Tongue (tissue), 2 donors: Measurements from ENCODE around the gene PAM16. TPM values are rescaled to one million over a fixed set of nuclear protein-coding genes. Genes with fewer than 3 reads are reported as not detected.

Experiments
- DNase-seq: peaks from one replicate; pipeline ENCODE4 v3.0.0-alpha.2; 2015
- total RNA-seq: library from RNA; depleted of rRNA; stranded (reverse); fragments of >200 nt; gene quantifications from one replicate; pipeline ENCODE4 v1.2.3, GENCODE V29; 2014

PAM16 gene
- total RNA-seq, 1 donor from 2014 or later: 16.9 TPM

DNA sequence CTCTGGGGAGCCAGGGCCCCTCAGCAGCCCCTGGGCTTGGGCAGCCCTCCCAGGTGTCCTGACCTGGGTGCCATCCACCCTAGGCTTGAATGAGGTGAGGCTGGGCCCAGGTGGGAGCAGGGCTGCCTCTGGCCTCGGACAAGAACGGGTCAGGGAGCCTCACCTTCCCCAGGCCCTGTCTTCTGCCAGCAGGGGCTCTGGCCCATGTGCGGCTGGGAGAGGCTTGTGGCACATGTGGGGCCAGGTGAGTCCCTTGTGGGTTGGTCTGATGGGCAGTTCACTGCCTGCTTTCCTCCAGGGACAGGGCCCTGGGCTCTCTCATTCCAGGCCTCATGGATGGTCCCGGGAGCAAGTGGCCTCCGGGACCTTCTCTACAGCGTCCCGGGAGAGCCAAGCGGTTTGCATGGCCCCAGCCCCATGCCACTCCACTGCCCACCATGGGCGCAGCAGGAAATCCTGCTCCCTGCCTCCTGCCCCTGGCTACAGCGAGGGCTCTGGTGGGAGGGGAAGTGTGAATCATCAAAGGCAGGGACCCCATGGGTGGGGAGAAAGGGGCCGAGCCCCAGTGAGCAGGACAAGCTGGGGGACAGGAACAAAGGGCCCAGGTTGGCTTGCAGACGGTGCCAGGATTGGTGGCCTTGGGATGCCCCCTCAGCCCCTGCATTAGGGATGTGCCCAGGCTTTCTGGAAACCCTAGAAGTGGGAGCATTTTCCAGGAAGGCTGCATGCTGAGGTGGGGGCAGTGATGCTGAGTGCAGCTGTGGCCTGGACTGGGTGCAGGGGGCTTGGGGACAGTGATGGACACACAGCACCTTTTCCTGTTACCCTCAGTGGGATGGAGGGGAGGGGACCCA lies 32.7 kb upstream of the PAM16 start:
- DNase-seq: no peak

DNA sequence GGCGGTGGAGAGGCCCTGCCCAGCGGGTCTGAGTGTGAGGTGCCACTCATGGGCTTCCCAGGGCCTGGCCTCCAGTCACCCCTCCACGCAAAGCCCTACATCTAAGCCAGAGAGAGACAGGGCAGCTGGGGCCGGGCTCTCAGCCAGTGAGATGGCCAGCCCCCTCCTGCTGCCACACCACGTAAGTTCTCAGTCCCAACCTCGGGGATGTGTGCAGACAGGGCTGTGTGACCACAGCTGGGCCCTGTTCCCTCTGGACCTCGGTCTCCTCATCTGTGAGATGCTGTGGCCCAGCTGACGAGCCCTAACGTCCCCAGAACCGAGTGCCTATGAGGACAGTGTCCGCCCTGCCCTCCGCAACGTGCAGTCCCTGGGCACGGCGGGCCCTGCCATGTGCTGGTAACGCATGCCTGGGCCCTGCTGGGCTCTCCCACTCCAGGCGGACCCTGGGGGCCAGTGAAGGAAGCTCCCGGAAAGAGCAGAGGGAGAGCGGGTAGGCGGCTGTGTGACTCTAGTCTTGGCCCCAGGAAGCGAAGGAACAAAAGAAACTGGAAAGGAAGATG lies 31.8 kb upstream of the PAM16 start:
- DNase-seq: no peak

DNA sequence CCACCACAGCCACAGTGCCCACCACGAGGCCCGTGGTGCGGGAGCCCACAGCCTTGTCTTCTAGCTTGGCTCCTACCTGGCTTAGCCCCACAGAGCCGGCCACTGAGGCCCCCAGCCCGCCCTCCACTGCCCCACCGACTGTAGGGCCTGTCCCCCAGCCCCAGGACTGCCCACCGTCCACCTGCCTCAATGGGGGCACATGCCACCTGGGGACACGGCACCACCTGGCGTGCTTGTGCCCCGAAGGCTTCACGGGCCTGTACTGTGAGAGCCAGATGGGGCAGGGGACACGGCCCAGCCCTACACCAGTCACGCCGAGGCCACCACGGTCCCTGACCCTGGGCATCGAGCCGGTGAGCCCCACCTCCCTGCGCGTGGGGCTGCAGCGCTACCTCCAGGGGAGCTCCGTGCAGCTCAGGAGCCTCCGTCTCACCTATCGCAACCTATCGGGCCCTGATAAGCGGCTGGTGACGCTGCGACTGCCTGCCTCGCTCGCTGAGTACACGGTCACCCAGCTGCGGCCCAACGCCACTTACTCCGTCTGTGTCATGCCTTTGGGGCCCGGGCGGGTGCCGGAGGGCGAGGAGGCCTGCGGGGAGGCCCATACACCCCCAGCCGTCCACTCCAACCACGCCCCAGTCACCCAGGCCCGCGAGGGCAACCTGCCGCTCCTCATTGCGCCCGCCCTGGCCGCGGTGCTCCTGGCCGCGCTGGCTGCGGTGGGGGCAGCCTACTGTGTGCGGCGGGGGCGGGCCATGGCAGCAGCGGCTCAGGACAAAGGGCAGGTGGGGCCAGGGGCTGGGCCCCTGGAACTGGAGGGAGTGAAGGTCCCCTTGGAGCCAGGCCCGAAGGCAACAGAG lies 31.0 kb upstream of the PAM16 start:
- no peak for DNase-seq

DNA sequence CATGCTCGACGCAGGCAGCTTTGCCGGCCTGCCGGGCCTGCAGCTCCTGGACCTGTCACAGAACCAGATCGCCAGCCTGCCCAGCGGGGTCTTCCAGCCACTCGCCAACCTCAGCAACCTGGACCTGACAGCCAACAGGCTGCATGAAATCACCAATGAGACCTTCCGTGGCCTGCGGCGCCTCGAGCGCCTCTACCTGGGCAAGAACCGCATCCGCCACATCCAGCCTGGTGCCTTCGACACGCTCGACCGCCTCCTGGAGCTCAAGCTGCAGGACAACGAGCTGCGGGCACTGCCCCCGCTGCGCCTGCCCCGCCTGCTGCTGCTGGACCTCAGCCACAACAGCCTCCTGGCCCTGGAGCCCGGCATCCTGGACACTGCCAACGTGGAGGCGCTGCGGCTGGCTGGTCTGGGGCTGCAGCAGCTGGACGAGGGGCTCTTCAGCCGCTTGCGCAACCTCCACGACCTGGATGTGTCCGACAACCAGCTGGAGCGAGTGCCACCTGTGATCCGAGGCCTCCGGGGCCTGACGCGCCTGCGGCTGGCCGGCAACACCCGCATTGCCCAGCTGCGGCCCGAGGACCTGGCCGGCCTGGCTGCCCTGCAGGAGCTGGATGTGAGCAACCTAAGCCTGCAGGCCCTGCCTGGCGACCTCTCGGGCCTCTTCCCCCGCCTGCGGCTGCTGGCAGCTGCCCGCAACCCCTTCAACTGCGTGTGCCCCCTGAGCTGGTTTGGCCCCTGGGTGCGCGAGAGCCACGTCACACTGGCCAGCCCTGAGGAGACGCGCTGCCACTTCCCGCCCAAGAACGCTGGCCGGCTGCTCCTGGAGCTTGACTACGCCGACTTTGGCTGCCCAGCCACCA lies 30.2 kb upstream of the PAM16 start:
- no peak for DNase-seq

GRCh38 chr16:4380119-4381063 lies 29.3 kb upstream of the PAM16 start:
- DNase-seq: peak; percentile 73

DNA sequence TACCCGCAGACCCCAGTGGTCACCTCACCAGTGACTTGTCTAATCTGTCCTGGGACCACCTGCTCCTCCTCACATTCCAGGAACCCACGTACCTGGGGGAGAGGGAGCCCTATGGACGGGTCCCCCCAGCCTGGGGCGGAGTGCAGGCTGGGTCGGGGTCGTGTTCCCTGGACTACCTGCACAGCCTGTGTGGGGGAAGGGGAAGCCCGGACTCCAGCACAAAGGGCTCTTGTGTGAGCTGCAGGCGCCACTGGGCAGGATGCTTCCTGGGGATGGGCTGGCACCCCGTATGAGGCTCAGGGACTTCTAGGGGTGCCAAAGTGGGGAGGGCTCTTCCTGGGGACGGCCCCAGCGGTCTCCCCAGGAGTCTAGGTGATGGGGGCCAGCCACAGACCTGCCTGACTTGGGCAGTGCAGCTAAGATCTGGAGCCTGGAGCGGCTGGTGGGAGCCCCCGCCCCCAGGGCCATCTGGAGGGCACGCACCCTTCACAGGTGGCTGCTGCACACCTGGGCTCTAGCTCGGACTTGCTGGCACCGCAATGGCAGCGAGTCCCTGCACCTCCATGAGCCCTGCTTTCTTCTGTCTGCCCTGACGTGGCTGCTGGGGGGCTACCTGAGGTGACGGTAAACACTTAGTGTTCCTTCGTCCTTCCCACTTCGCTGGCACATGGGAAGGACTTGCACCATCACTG lies 28.0 kb upstream of the PAM16 start:
- DNase-seq: no peak

DNA sequence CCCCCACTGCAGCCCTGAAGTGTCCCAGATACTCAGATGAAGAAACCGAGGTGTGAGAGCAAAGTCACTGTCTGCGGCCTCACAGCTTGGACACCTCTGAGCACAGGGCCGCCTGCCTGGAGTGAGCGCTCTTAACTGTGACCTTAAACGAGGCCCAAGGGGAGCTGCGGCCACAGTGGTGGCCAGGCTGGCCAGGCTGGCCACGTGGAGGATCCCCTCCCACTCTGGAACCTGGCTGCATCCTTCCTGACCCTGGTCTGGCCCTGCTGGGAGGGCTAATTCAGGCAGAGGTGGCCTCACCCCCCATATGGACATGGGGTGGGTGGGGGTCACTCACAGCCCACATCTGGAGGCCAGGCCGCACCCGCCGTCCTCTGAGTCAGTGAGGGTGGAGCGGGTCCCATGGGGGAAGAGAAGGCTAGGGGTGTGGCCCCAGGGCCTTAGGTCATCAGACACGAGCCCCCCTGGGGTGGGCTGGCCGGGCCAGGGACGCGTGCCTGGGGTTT lies 27.1 kb upstream of the PAM16 start:
- DNase-seq: no peak

DNA sequence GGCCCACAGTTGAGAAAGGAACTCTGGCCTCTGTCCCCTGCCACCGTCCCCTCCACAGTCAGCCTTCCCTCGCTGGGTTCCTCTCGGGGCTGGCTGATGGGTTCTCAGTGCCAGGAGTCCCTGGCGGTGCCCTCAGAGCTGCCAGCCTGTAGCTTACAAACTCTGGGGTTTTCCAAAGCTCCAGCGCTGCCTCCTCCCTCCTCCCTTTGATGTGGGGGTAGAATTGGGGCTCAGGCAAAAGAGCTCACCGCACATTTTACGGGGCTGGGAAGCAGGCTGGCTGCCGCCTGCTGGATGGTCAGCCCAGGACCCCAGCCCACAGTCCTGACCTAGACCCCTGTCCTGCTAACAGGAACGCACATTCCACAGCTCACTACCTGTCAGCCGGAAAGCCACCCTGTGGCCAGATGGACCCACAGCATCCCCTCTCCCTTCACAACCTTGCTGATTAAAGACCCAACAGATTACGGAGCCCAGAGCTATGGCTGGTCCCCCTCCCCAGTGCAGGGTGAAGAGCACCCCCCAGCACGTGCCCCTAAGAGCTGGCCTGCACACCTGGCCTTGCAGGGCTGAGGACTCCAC lies 26.5 kb upstream of the PAM16 start:
- DNase-seq: no peak

DNA sequence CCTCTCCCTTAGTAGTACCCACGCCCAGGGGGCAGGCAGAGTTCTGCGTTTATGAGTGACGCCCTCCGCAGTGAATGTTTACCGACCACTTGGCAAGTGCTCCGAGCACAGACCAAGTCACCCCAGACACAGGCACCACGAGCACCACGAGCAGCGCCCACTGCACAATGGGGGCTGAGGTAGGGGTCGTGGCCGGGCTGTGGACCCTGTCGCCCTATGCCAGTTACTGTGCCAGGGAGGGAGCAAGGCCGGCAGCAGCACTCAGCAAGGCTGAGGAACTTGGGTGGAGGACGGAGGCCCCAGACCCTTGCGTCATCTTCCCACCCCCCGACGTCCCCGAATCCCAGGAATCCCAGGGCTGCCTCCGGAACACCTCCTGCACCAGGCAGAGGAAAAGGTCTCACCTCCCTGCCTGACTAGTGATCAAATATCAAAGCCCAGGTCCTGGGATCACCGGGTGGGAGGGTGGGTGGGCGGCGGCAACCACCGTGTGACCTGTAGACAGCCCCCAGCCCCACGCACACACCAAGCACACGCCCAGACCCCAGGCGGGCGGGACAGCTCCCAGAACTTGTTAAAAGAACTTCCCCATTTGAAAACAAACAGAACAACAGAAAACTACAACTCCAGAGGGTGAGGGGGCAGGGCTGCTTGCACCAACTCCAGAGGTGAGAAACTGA lies 25.9 kb upstream of the PAM16 start:
- no peak for DNase-seq

DNA sequence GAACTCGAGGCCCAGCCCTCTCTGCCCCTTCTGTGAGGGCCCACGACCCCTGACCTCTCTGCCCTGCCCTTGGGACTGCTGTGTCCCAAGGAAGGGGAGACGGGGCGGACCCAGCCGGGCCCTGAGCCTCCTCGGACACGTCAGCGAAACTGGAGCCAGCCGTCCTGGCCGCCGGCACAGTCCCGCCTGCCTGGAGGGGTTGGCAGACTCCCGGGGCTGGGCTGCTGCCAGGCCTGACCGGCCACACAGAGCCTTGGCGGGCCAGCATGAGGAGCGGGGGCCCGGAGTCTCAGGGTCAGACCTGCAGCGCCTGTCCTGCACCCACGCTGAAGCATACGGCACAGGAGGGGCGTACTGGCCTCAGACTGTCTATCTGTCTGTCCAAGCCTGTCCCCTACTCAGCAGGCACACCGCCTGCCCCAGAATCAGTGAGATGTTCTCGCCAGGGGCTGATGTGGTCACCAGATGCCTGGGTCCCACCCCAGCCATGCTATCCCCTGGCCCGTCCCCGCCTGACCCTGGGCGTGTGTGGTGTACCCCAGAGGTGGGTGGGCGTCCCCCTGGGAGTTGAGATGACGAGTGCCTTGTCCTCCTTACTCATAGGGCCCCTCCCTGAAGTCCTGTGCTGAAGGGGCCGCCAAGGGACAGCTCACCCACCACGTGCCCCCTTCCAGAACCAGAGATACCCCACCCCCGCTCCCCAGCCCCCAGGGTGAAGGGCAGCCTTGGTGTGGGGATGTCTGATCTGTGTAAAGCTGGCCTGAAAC lies 25.2 kb upstream of the PAM16 start:
- DNase-seq: peak; percentile 79

GRCh38 chr16:4375717-4376116 lies 24.6 kb upstream of the PAM16 start:
- no peak for DNase-seq

GRCh38 chr16:4373909-4374742 lies 23.0 kb upstream of the PAM16 start:
- peak; percentile 82 for DNase-seq

- no peak for DNase-seq
Measured at GRCh38 chr16:4373356-4373908, 22.3 kb upstream of the PAM16 start.

GRCh38 chr16:4372578-4373355 lies 21.6 kb upstream of the PAM16 start:
- DNase-seq: no peak

DNA sequence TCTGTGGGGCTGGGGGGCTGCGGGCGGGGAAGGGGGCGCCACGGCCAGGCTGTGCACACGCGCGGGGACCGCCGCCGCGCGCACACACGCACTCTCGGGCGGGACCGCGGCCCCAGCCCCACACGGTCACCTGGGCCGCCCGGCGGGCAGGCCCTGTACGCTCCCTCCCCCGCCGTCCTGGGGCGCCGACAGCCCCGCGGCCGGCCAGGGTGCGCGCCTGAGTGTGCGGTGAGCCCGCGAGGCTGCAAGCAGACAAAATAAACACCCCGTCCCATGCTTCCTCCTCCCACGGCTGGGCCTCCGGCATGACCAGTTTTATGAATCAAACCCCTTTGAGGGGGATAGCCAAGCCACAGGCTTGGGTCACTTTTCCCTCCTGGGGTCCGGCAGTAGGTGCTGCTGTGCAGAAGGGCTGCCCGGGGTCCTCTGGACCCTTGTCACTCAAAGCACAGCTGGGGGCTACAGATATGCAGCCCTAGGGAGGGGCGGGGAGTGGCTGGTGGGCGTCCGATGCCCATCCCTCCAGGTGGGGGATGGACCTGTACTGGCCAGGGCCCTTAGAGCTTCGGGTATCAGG lies 21.0 kb upstream of the PAM16 start:
- DNase-seq: no peak
